Stimulated activated CD8-positive, alpha-beta memory T cell treated with anti-CD3 and anti-CD28 coated beads, Interleukin-4, amount 100 ng/mL, for 24 hours (primary cell): Measurements from ENCODE around the gene SORL1.
"Not testable (repeated sequence)": the region's sequence is repeated elsewhere in the genome, so short reads cannot be mapped to it uniquely, and the experiment has no call there.

Experiments
- DNase-seq: peaks from one replicate; pipeline ENCODE4 v3.0.0-alpha.2; 2020; ENCODE audit warnings: low read depth

The SORL1 gene

DNA sequence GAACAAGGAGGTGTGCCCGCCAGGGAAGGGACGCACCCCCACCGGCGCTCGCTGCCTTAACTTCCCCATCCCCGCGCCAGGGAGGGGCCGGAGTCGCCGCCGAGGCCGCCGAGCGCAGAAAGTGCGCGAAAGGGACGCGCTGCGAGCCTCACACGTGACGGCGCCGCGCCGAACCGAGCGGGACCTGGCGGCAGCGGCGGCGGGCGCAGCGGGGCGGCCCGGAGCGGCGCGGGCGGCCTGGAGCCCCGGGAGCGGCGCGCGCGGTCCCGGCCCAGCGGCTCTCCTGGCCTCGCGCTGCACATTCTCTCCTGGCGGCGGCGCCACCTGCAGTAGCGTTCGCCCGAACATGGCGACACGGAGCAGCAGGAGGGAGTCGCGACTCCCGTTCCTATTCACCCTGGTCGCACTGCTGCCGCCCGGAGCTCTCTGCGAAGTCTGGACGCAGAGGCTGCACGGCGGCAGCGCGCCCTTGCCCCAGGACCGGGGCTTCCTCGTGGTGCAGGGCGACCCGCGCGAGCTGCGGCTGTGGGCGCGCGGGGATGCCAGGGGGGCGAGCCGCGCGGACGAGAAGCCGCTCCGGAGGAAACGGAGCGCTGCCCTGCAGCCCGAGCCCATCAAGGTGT is at the start of gene SORL1:
Gene SORL1 (plus strand): TSS at position 329 of the 623 bp plus-strand sequence. CDS start 18 bp downstream, at position 347.
- peak; percentile 64 for DNase-seq

GRCh38 chr11:121405646-121406045 is 46.5 kb upstream of the SORL1 start:
- DNase-seq = no peak

- DNase-seq = no peak
Measured at GRCh38 chr11:121406291-121406690, 45.8 kb upstream of the SORL1 start.

DNA sequence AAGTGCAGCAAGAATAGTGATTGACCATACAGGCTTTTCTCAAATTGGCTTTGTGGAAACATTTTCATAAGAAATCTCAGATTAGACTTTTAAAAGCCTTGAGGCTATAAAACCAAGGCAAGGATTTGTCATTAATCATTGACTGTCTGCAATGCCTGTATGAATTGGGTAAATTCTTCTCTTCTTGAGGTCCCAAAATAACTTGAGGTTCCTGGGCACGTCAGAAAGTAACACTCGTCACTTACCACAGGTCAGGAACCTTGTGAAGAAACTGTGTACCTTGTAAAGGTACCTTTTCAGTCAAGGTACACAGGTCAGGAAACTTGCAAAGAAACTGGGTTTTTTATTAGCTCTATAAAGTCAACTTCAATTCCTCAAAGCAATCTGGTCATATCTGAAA is 43.3 kb upstream of the SORL1 start:
- no peak for DNase-seq

- DNase-seq = not testable (repeated sequence)
Measured at GRCh38 chr11:121410041-121410440, 42.1 kb upstream of the SORL1 start.

GRCh38 chr11:121411330-121411729 is 40.8 kb upstream of the SORL1 start:
- not testable (repeated sequence) for DNase-seq

GRCh38 chr11:121412000-121412587 is 40.0 kb upstream of the SORL1 start:
- DNase-seq = no peak

- no peak for DNase-seq
Measured at GRCh38 chr11:121412711-121413415, 39.3 kb upstream of the SORL1 start.

DNA sequence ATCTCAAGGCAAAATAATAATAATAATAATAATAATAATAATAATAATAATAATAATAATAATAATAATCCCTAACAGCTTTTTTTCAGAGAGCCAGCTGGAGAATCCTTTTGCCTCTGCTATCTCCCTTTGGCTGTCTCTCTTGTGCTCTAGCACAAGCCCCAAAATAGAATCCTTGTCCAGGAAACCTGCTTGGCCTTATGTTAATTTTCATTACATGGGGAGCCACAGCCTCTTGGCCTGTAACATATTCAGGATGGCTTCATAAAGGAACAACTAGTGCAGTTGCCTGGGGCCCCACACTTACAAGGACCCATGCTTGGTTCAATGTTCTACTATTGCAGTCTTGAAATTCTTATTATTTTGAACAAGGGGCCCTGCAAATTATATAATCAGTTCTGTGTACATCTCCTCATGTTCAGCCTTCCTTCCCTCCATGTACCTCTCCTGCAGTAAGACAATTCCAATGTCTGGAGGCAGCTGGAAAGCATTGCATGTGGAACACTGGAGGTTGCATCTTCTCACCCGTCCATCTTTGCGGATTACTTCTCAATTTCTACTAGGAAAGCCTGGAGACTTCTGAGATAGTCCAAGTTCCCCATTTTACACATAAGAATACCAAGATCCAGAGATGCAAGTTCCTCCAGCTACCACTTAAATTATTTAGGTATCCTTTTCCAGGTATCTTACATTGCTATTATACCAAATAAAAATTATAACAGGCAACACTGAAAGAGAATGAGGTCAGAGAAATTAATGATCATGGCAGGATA is 37.8 kb upstream of the SORL1 start:
- DNase-seq = no peak

DNA sequence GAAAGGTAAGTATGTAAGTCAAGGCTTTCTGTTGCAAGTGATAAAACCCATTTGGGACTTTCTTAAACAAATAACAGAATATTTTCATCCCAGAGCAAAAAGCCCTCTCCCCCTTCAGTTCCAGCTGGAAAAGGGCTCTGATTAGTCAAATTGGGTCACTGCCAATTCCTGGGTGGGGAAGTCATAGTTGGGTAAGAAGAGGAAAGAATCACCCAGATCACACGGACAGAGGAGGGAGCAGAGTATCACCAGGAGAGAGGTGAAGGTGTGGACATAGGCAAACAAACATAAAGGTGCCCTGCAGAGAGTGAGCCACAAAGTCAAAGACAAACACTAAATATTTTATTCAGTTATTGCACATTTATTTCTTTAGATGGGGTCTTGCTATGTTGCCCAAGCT is 36.3 kb upstream of the SORL1 start:
- no peak for DNase-seq

GRCh38 chr11:121417055-121417551 is 35.0 kb upstream of the SORL1 start:
- no peak for DNase-seq

- no peak for DNase-seq
Measured at GRCh38 chr11:121417607-121418006, 34.5 kb upstream of the SORL1 start.

- DNase-seq = no peak
Measured at GRCh38 chr11:121418625-121419114, 33.4 kb upstream of the SORL1 start.

DNA sequence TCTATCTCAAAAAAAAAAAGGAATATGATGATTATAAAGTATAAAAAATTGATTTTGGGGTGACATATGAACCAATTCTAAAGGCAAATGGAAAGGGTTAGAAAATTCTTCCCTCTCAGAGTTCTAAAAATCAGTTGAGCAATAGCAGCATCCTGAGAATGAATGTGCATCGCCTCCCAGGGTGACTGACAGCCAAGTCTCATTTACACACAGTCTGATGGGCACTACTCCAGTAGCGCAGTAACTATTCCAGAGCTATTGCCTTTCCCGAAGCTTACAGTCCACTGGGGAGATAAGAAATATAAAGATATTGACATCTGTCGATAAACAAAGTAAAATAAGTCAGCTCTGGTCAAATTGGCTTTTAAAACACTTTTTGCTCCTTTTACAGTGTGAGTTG is 32.3 kb upstream of the SORL1 start:
- DNase-seq = no peak

DNA sequence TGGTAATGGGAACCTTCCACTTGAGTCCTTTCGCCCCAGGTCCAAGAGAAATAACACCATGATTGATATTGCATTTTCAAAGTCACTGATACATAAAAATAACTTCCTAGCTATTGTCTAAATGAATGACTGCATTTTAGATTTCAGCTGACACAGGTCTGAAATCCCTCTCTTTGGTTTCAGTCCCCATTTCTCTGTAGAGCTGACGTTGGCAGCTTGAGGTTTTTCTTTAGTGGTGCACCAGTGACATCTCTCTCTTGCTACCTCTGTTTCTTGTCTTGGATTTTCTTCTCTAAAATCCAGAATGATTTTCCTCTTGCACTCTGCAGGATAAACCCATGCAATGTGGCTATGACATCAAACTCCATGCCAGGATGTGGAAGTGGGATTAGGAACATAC is 31.7 kb upstream of the SORL1 start:
- no peak for DNase-seq

- no peak for DNase-seq
Measured at GRCh38 chr11:121421149-121421901, 30.8 kb upstream of the SORL1 start.

DNA sequence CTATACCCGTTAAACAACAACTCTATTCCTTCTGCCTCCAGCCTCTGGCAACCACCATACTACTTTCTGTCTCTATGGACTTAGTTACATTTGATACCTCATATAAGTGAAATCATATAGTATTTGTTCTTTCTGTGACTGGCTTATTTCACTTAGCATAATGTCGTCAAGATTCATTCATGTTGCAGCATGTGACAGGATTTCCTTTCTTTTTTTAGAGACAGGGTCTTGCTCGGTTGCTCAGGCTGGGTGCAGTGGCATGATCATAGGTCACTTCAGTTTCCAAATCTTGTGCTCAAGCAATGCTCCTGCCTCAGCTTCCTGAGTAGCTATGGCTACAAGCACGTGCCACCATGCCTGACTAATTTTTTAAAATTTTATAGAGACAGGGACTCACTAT is 29.4 kb upstream of the SORL1 start:
- DNase-seq = no peak

- DNase-seq = no peak
Measured at GRCh38 chr11:121425828-121426227, 26.3 kb upstream of the SORL1 start.

- DNase-seq = peak; percentile 44
Measured at GRCh38 chr11:121426476-121427399, 25.4 kb upstream of the SORL1 start.

DNA sequence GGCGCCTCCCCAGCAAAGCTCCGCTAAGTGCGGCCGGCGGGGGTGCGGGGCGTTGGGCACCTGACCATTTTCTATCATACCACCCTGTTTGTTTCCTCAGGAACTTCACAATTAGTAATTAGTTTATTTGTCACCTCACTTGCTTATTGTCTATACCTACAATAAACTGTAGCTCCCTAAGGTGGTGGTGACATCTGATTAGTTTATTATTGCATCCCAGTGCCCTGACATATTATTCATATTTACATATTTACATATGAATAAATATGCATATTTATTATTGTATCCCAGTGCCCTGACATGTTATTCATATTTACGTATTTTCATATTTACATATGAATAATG is 24.7 kb upstream of the SORL1 start:
- DNase-seq = no peak

GRCh38 chr11:121429556-121429955 is 22.6 kb upstream of the SORL1 start:
- no peak for DNase-seq
